ENCODE data around the gene SKIC2.
"Not testable (repeated sequence)": the region's sequence is repeated elsewhere in the genome, so short reads cannot be mapped to it uniquely, and the experiment has no call there.

The SKIC2 gene

GRCh38 chr6:32005538-32005880, 46.5 kb downstream of the SKIC2 start:
- not testable (repeated sequence) for DNase-seq

DNA sequence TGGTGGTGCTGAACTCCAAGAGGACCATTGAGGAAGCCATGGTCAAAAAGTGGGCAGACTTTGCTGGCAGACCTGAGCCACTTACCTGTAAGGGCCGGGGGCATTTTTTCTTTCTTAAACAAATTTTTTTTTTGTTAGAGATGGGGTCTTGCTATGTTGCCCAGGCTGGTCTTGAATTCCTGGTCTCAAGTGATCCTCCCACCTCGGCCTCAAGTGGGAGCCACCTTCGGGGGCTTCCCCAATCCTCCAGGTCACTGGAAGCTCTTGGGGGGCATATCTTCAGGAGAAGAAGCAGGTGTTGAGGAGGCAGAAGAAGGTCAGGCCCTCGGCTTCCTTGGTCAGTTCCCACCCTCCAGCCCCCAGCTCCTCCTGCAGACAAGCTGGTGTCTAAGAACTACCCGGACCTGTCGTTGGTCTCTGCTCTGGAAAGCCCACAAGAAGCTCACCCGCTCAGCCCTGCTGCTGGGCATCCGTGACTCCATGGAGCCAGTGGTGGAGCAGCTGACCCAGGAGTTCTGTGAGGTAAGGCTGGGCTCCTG, 47.1 kb downstream of the SKIC2 start:
- not testable (repeated sequence) for DNase-seq

- not testable (repeated sequence) for DNase-seq
These were observed 48.1 kb downstream of the SKIC2 start for GRCh38 chr6:32007086-32007485.

DNA sequence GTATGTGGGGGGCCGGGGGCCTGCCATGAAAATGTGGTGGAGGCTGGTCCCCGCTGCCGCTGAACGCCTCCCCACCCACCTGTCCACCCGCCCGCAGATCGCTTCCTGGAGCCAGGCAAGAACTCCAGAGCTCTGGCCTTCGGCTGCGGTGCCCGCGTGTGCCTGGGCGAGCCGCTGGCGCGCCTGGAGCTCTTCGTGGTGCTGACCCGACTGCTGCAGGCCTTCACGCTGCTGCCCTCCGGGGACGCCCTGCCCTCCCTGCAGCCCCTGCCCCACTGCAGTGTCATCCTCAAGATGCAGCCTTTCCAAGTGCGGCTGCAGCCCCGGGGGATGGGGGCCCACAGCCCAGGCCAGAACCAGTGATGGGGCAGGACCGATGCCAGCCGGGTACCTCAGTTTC, 49.1 kb downstream of the SKIC2 start:
- not testable (repeated sequence) for DNase-seq

- not testable (repeated sequence) for DNase-seq
These were observed 49.6 kb downstream of the SKIC2 start for GRCh38 chr6:32008616-32009015.

- not testable (repeated sequence) for DNase-seq
These were observed 50.6 kb downstream of the SKIC2 start for GRCh38 chr6:32009537-32009936.

DNA sequence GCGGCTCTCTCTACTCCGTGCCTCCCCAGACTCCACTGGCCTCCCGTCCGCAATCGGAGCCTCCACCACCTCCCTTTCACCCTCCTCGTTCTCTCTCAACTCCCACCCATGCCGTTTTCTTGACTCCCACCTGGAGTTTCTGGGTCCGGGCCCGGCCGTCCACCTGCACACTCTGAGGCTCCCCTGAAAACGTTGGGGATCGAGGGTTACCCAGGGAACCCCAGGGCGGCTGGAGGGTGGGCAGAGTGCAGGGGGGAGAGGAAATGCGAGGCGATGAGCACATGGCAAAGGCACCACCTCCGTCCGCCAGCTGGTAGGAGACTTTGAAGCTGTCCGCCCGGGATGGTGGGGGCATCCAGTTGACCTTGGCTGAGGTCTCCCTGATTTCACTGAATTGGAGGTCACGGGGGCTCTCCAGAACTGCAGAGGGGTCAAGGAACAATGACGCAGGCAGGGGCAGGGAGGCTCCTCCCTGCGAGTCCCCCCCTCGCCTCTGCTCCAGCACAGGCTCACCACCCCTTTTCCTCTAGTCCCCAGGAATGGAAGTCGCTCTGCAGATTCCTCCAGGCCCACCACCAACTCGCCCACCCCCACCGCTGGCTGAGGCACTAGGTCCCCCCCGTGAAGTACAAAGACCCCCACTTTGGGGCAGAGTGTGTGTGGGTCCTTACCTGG, 52.0 kb downstream of the SKIC2 start:
- DNase-seq = not testable (repeated sequence)

DNA sequence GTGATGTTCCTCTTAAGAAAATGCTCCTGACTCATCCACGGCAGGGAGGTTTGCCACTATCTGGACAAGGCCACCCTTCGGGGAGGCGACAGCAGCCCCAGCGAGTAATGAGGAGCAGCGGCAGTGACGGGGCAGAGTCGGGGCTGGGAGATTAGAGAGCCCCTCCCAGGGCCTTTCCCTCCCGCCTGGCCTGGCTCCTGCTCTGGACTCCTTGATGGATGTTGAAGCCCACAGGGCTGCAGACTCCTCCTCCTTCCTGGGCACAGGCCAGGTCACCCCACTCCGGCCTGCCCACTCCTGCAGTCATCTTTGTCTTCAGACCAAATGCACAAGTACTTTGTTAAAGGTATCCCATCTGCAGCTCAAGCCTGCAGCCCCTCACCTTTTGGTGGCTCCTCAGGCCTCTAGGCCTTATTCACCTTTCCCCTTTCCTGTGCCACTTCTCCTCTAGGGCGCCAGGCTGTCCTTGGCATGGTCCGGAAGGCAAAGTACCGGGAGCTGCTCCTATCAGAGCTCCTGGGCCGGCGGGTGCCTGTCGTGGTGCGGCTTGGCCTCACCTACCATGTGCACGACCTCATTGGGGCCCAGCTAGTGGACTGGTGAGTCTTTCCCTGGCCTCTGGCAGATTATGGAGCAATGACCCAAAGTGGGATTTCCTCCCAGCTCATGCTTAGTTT, 54.1 kb downstream of the SKIC2 start:
- DNase-seq = not testable (repeated sequence)

DNA sequence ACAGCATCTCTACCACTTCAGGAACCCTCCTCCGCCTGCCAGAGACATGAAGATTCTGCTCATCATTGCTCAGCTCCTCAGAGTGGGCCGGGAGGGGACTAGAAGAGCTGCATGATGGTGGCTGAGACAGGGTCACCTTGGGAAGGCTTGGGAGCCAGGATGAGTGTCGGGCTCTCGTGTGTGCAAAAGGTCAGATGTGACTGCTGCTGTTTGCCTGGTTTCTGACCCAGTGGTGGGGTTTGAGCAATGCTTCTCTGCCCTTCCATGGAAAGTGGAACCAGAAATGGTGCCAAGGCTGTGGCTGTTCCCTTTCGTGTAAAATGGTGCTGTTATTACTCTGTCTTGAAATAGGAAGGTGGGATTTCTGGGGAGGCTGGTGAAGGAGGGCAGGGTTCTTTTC, 54.8 kb downstream of the SKIC2 start:
- not testable (repeated sequence) for DNase-seq

DNA sequence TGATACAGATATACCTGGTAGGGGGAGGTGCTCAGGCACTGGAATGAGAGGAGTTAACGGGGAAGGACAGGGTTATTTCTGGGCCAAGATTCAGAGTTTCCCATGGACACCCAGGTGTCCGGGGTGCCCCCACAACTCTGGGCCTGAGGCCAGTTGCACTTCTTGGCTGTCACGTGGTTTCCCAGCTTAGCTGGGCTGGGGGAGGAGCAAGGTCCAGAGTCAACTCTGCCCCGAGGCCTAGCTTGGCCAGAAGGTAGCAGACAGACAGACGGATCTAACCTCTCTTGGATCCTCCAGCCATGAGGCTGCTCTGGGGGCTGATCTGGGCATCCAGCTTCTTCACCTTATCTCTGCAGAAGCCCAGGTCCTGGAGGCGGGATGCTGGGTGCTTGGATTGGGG, 55.6 kb downstream of the SKIC2 start, which contains the start of gene C4B:
TSS of gene C4B (plus strand) at position 249 of the 400 bp plus-strand sequence. CDS start at position 300, 51 bp downstream.
- DNase-seq = not testable (repeated sequence)
